HG02885 (cell line): ENCODE results near the gene GRAMD2A.
A peak's percentile ranks its signal among the peaks of the same experiment; 100 is the strongest.

Experiments used
- ATAC-seq: cut with Tn5 transposase; IDR thresholded peaks from one replicate; pipeline ENCODE4 v1.9.1; 2021; ENCODE audit warnings: mild to moderate bottlenecking; ENCODE audit not compliant: unreplicated experiment, poor library complexity

Gene GRAMD2A

DNA sequence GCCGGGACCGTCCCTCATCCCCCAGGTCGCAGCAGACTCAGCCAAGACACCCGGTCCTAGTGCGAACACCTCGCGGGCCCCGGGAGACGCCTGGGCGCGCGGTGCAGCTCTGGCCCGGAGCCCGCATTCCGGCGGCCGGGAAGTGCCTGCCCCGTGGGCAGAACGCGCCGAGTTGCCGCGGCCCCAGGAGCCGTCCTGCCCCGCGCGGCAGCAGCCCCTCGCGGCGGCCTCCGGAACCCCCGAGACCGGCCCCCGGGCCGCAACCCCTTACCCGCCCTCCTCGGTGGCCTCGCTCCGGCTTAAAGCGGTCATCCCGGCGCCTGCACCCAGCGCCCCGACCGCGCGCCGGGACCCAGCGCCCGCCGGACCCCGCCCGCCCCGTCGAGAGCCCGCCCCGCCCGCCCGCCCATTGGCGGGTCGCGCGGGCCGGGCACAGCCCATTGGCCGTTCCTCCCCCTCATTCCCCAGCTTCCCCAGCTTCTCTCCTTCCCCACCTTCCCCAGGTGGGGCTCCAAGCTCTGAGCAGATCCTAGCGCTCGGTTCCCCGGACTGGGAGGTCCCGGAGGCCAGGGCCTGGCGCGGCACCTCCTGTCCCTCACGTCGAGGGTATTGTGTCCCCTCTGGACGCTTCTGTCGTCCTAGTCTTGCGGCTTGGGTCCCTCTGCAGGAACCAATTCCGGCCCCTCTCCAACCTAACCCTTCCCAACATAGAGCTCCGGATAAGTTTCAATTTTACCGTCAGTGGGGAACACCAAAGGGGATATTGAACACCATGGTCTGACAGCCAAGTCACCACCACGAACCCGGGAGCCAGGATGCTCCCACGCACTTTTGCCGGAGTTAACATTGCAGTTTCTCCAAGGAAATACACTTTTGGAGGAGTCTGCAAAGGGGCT lies at the start of gene GRAMD2A:
Gene GRAMD2A, minus strand, starts transcription at position 328 of the 896 bp plus-strand sequence.
- peak; percentile 50 for ATAC-seq

DNA sequence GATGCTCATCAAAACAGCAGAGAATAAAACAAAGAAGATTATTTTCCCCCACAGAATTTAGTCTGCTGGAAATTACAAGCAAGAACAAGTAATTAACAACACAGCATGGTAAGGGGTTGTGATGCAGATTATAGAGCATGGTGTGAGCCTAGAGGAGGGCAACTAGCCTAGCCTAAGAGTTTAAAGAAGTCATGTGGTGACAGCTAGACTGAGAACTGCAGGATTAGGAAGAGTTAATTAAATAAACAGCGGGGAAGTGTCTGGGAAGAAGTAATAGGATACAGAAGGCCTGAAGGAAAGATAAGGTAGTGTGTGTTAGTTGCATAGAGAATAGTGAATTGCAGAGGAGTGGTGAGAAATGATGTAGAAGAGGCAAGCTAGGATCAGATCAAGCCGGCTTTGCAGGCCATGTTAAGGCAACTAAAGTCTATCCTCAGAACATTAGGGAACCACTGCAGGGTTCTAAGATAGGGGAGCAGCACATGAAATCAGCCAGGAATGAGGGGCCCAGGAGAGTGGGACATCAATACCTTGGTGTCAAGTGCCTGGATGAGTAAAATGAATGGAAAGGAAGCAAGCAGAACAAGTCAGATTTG lies 45.3 kb upstream of the GRAMD2A start:
- no peak for ATAC-seq

DNA sequence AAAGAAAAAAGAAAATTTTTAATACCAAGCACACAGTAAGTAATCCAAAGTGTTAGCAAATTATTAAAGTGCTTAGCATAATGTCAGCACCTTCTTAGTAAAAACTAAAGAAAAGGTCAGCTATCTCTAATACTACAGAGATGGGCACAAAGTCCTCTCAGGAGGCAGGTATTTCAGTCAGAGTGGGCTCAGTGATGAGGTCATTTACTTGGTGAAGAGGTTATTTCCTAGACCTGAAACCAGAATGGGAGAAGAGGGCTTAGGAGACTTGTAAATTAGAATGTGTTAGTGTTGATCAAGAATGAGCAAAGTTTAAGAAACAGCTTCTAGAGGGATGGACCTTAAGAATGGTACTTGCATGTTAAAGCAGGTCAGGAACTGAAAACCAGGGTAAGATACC lies 42.1 kb upstream of the GRAMD2A start:
- no peak for ATAC-seq

DNA sequence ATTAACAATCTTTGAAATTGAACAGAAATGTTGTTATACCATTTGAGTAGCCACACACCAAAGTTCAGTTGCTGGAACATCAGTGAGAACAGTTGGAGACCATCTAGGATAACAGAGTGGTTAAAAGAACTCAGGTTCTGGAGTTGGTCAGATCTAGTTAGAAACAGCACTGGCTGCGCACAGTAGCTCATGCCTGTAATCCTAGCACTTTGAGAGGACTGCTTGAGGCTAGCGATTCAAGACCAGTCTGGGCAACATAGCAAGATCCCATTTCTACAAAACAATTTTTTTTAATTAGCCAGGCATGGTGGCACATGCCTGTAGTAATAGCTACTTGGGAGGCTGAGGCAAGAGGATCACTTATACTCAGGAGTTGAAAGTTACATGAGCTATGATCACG lies 41.0 kb upstream of the GRAMD2A start:
- no peak for ATAC-seq

DNA sequence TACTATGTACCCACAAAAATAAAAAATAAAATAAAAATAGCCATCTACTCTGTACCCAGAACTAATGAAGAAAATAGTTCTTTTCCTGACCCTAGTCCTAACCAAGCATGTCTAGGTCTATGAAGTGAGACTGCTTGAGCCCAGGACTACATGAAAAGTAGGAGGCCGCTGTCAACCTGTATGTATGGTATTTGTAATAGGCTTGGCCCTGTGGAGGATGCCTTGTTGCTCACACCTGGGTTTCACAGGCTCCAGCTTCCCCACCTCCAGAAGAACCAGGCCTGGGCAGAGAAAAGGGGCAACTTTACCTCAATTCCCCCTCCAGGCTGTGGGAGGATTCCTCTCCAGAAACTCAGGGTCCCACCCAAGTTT lies 40.3 kb upstream of the GRAMD2A start:
- no peak for ATAC-seq

DNA sequence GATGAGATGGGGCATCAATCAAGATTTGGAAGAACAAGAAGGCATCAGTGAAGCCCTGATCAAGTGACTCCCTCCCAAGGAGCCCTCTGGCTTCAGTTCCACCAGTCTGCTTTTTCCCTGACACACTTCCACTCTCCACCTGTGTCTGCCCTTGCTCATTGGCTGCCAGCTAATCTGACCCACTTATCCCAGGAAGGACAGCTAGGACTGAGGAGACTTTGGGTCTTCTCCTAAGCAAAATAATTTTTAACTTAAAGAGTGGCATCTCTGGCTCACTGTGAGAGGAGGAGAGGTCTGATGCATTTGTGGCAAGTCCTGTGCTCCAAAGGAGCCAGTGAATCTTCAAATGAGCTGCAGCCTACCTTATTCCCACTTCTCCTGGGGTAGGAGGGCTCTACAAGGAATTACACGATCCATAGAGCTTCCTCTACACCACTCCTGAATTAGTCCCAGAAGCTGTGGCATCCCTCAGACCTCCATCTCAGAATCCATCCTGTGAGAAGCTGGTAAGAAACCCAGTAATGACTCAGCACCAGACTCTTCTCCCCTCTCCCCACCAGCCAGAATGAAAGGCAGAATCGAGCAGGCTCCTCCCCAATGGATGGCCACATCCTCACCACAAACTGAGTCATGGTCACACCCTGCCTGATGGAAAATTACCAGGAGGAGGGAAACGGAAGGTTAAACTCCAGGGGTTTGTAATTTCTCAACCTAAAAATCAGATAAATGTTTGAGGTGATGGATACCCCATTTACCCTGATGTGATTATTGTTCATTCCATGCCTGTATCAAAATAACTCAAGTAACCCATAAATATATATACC lies 39.7 kb upstream of the GRAMD2A start:
- no peak for ATAC-seq

DNA sequence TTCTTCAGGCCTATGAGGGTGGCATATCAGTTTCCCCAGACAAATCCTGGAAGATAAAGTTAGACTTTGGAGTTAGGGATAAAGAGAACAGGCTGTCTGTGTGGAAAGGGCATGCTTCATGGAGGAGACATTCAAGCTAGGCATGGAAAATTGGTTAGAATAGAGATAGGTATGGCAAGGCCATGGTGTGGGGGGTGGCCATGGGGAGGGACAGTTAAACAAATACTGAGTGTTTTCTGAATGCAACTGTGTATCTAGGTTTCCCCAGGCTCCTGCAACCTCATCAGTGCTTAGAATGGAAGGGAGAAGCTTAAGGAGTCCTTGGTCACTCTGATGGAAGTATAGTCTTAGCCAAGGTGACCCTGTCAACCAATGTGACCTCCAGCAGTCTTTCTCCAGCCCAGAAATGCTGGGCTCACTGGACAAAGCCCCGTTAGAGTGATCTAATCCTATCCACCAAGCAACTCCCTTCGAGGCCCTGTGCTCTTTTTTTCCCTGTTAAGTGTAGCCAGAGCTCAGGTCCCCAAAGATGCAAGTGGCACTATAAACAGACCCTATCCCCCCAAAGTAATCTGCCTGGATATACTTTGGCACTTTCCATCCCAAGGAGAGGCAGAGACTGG lies 38.9 kb upstream of the GRAMD2A start:
- ATAC-seq = no peak

DNA sequence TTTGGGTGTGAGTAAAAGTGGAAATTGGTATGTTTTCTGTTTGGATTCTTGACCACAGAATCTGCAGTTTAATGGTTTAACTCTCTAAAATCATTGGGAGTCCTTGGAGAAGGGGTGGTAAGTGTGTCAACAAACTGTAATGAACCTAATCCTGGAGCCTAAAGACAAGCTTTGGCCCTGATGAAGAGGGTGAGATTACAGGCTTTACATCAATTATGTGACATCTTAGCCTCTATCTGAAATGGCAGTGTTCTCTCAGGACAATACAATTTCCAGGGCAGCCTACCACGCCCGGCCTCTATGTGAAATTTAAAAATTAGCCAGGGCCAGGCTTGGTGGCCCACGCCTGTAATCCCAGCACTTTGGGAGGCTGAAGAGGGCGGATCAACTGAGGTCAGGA lies 37.7 kb upstream of the GRAMD2A start:
- no peak for ATAC-seq

DNA sequence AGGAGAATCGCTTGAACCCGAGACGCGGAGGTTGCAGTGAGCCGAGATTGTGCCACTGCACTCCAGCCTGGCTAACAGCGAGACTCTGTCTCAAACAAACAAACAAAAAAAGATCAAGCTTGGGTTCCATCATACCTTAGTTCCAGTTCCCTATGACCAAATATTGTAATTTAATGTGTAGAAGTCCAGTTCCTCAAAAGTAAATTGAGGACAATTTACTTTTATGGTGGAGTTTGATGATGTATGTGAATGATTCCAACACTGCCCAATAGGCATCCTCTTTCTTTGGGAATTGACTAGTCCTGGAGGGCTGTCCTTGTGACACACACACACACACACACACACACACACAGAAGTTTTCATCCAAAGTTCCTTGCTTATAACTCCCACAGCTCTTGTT lies 36.2 kb upstream of the GRAMD2A start:
- ATAC-seq = no peak

DNA sequence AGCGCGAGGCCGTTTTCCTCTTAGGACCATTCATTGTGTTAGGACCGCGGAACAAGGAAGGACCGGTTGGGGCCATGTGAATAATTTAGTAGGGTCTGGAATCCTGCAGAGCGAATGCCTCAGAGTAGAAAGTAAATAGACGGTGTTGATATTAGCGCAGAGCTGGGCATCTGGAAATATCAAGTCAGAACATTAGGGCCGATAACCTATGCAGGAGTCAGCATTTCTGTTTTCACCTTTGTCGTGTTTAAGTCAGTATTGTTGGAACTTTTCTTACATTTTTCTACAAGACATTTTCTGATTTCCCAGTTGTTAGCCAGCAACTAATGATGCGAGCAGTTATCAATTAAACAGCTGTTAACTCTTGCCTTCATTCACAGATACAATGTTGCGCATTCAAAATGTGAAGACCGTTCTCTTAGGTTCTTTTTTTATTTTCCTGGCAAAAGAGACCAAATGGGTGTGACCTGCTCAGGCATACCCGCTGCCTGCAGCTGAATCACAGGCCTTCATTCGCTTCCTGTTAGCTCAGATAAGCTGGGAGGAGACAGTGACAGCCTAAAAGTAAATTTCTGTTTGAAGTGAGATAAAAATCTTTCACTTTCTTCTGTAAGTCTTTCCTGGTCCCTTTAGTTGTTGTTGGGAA lies 34.4 kb upstream of the GRAMD2A start:
- ATAC-seq = peak; percentile 0

DNA sequence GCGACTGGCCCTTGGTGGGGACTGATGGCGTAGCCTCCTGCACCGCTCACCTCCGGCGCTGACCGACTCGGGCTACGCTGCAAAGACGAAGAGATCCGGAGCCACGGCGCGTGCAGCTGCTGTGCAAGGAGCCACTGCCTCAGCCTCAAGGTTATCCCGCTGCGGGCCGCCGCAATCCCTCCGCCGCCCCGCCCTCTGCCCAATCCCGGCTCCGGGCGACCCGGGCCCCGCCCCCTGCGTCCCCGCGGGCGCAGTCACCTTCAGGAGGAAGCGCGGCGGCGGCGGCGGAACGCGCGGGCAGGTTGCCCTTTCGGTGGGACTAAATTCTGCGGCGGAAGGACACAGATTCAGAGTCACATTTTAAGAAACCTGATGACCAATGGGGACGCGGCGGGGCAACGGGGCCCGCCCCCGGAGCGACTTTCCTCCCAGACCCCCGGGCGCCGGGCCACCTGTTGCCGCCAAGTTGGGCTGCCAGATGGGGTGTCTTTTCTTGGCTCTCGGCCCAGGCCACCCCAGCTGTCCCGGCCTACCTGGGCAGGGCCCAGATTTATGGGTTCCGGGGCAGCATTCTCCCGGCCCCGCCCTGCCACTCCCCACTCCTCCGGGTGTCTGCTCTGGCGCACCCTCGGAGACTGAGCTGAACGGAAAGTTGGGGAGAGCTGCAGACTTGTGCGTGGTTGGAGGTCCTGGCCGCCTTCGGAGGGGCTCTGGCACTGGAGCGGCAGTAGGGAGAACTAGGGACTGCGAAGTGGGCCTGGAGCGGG lies 33.7 kb upstream of the GRAMD2A start, which contains the start of gene PKM:
Gene PKM, minus strand, starts transcription at position 125 of the 767 bp plus-strand sequence. CDS start 12,093 bp downstream, outside the sequence.
- peak; percentile 49 for ATAC-seq

DNA sequence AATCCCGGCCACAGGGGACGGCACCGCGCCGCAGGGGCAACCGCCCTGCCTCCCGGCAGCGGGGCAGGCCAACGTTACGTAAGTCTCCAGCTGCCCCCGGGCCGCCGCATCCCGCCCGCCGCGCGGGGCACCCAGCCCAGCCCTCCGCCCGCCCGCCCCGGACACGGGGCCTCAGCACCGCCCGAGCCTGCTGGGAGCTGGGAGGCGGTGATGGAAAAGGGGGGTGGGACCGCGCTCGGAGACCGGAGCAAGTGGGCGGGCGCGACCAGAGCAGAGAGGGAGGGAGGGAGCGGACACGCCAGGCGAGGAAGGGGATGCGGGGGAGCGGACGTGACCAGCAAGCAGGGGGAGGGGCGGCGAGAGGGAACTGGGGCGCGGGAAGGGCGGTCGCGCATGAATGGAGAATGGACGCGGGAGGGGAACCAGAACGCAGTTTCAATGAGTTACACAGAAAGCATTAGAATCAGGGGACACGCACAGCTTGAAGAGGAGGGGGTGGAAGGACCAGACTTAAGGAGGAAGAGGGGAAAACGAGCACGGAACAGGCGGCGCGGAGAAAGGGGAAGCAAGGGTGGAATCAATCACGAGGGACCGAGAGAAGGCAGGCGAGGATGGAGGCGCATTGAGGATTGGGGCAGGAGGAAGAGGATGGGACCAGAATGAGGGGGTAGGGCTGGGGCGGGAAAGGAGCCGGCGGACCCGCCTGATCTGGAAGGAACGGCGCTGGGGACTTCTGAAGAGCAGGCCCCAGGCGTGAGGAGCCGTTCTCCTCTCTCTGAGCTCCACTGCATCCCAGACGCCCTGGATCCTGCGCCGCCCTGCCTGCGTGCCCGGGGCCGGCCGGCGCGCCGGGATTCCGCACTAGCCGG lies 32.8 kb upstream of the GRAMD2A start:
- no peak for ATAC-seq

DNA sequence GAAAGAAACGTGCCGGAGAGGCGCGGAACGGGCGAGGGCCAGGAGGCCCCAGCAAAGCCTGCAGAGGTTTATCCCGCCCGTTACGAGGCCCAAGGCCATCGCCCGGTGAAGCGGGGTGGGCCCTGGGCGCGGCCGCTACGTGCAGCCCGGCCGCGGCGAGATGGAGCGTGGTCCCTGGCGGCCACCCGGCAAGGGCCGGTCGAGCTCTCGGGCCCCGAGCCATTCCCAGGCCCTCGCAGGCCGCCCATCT lies 32.3 kb upstream of the GRAMD2A start:
- ATAC-seq = no peak

DNA sequence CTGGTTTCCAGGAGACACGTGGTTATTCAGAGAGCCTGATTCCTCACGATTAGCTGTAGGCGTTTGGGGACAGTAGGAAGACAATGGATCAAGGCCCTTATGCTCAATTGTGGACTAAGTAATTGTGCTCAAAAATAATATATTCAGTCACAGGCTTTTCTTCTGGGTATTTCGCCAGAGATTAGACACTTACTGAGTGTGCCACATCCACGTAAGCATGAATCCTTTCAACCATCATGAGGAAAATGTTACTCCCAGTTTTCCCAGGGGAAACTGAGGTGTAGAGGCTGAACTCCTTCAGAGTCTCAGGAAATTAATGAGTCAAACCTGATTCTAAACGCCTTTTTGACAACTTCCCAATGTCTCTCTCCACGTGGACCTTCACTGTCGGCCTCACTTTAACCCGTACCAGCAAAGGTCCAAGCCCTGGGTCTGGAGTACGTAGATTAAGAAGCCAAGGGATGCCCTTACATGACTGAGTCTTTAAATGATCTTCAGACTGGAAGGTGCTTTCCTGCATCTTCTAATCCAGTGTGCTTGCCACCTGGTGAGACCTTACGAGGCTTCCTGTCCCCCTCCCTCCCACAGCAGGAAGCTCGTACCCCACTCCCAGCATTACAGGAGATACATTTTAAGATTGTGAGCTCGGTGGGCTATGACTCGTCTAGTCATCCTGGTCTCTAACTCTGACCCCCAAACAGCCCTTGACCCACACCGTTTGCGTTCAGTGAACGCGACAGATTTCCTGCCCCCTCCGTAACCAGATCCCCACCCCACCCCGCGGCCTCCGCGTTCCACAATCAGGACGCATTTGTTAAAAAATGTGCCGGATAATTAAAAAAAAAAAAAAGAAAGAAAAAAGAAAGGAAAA lies 31.7 kb upstream of the GRAMD2A start:
- ATAC-seq = no peak

DNA sequence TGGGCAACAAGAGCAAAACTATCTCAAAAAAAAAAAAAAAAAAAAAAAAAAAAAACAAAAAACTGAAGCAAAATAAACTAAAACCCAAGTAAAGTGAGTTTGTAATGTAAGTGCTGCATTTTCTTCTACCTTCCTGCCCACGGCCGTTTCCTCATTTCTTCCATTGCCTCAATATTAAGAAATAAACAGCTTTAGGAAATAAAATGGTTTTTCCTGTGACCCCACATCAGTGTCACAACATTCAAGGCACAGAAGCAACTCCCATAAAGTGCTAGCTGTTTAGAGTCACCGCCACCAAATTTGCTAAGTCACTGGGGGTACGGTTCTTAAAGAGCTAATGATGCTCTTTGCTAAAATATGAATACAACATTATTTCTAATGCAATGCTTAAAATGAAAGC lies 30.1 kb upstream of the GRAMD2A start:
- ATAC-seq = no peak

DNA sequence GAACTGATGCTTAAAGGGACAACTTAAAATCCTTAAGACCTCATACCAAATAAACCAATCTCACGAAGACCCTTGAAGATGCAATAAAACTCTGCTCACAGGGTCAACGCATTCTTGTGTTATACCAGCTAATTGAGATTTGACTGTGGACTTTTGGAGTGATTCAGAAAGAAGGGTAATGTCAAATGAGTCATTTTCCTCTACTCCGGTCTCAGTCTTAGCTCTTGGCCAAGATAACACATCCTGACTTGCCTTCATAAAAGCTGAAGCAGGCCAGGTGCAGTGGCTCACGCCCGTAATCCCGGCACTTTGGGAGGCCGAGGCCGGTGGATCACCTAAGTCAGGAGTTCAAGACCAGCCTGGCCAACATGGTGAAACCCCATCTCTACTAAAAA lies 29.6 kb upstream of the GRAMD2A start:
- ATAC-seq = no peak

DNA sequence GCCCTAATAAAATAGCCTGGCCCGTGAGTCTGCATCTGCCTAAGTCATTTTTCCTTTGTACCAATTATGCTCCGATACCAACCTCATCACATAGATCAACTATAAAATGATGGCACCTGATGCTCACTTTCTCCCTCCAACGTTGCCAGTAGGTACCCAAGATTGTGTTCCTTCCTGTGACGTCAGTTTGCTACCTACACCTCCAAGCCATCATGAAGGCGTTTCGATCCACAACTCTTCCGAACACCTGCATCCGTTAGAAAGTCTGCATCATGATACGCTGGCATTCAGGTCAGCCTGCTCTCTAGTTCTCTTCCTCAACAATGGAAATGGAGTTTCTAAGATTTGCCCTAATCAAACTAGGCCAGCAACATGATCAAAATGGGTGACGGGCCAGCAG lies 25.7 kb upstream of the GRAMD2A start:
- ATAC-seq = no peak

DNA sequence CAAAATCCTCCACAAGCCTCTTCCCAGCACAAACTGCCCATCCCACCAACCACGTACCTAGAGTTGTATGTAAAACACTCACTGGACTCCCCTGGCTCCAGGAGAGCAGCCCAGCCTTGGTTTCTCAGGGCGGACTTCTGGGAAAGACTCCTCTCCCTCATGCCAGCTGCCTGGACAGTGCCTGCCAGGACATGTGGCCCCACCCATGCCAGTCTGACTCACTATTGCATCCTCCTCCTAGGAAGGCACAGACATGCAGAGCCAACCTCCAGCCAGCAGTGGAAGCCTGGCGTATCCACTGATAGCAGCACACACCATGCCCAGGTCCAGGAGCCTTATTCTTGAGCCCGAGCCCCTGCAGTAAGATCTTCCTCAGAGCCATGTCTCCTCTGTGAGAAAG lies 24.8 kb upstream of the GRAMD2A start:
- ATAC-seq = no peak
